Measurements from ENCODE around the gene CSDE1. TPM values are rescaled to one million over a fixed set of nuclear protein-coding genes. Genes with fewer than 3 reads are reported as not detected.

The CSDE1 gene
- total RNA-seq, 2 donors from 2014 or later, result 560 to 1,490 TPM

- no peaks in the 10 kb centered on the region for H3K4me1 ChIP-seq (ENCODE audit: control insufficient read depth in 1 of 2, low read depth in 2 of 2)
- H3K4me3 ChIP-seq, result no peak overlapping the region
- no peak for TF ChIP-seq CTCF (IDR thresholded peaks at IDR 0.05)
- no peaks in the 10 kb centered on the region for H3K27me3 ChIP-seq (replicated peaks; ENCODE audit: insufficient read depth)
- H3K27ac ChIP-seq, result no peak overlapping the region
- H3K9me3 ChIP-seq, result no peaks in the 10 kb centered on the region
- peaks cover 24% of the 10 kb centered on the region for H3K36me3 ChIP-seq
- ATAC-seq (ENCODE audit: insufficient number of reproducible peaks, low FRiP score, low read depth), result no peak
- no peak for DNase-seq (ENCODE audit: low spot score)
These were observed 54.5 kb downstream of the CSDE1 start for GRCh38 chr1:114703242-114703641.

GRCh38 chr1:114702737-114703136 lies 55.0 kb downstream of the CSDE1 start:
- no peak overlapping the region for H3K4me3 ChIP-seq
- peaks cover 19% of the 10 kb centered on the region for H3K36me3 ChIP-seq
- no peak for TF ChIP-seq CTCF (IDR thresholded peaks at IDR 0.05)
- DNase-seq (ENCODE audit: low spot score), result no peak
- H3K4me1 ChIP-seq (ENCODE audit: control insufficient read depth in 1 of 2, low read depth in 2 of 2), result no peaks in the 10 kb centered on the region
- H3K9me3 ChIP-seq, result no peaks in the 10 kb centered on the region
- no peak for ATAC-seq (ENCODE audit: insufficient number of reproducible peaks, low FRiP score, low read depth)
- no peak overlapping the region for H3K27ac ChIP-seq
- H3K27me3 ChIP-seq (replicated peaks; ENCODE audit: insufficient read depth), result no peaks in the 10 kb centered on the region

- H3K9me3 ChIP-seq, result no peaks in the 10 kb centered on the region
- no peaks in the 10 kb centered on the region for H3K27me3 ChIP-seq (replicated peaks; ENCODE audit: insufficient read depth)
- ATAC-seq (ENCODE audit: insufficient number of reproducible peaks, low FRiP score, low read depth), result no peak
- TF ChIP-seq CTCF (IDR thresholded peaks at IDR 0.05), result no peak
- no peak for DNase-seq (ENCODE audit: low spot score)
- no peak overlapping the region for H3K27ac ChIP-seq
- H3K4me3 ChIP-seq, result no peak overlapping the region
- H3K4me1 ChIP-seq (ENCODE audit: control insufficient read depth in 1 of 2, low read depth in 2 of 2), result no peaks in the 10 kb centered on the region
- peaks cover 11% of the 10 kb centered on the region for H3K36me3 ChIP-seq
These were observed 55.9 kb downstream of the CSDE1 start for GRCh38 chr1:114701931-114702330.

GRCh38 chr1:114700036-114700600 lies 57.7 kb downstream of the CSDE1 start:
- Histone ChIP-seq H3K36me3 (no peaks in the 10 kb centered on the region), H3K4me1 (ENCODE audit: control insufficient read depth in 1 of 2, low read depth in 2 of 2) (no peaks in the 10 kb centered on the region), H3K27me3 (replicated peaks; ENCODE audit: insufficient read depth) (no peaks in the 10 kb centered on the region), H3K27ac (no peak overlapping the region), H3K9me3 (no peaks in the 10 kb centered on the region), H3K4me3 (no peak overlapping the region)
- DNase-seq (ENCODE audit: low spot score), result no peak
- no peak for TF ChIP-seq CTCF (IDR thresholded peaks at IDR 0.05)
- no peak for ATAC-seq (ENCODE audit: insufficient number of reproducible peaks, low FRiP score, low read depth)

- ATAC-seq (ENCODE audit: insufficient number of reproducible peaks, low FRiP score, low read depth), result no peak
These were observed 61.0 kb downstream of the CSDE1 start for GRCh38 chr1:114696810-114697209.

More at GRCh38 chr1:114696810-114697209, 61.0 kb downstream of the CSDE1 start:
- H3K4me1 ChIP-seq (ENCODE audit: control insufficient read depth in 1 of 2, low read depth in 2 of 2), result no peaks in the 10 kb centered on the region
- no peak for TF ChIP-seq CTCF (IDR thresholded peaks at IDR 0.05)
- H3K4me3 ChIP-seq, result no peak overlapping the region
- H3K36me3 ChIP-seq, result no peaks in the 10 kb centered on the region
- no peak for DNase-seq (ENCODE audit: low spot score)
- no peaks in the 10 kb centered on the region for H3K27me3 ChIP-seq (replicated peaks; ENCODE audit: insufficient read depth)
- H3K27ac ChIP-seq, result no peak overlapping the region
- no peaks in the 10 kb centered on the region for H3K9me3 ChIP-seq
